ENCODE measurements around the gene SAFB2.

The SAFB2 gene

GRCh38 chr19:5554828-5555227, 67.7 kb downstream of the SAFB2 start:
- in situ Hi-C loops (cut with HindIII; ENCODE audit: low sequenced_read_pairs) = no loop called here

- in situ Hi-C loops (cut with HindIII; ENCODE audit: low sequenced_read_pairs) = no loop called here
Measured at GRCh38 chr19:5553892-5554291, 68.7 kb downstream of the SAFB2 start.

GRCh38 chr19:5547881-5548280, 74.7 kb downstream of the SAFB2 start:
- in situ Hi-C loops (cut with HindIII; ENCODE audit: low sequenced_read_pairs) = no loop called here

- in situ Hi-C loops (cut with HindIII; ENCODE audit: low sequenced_read_pairs) = no loop called here
Measured at GRCh38 chr19:5545984-5546383, 76.6 kb downstream of the SAFB2 start.

GRCh38 chr19:5545051-5545450, 77.5 kb downstream of the SAFB2 start:
- in situ Hi-C loops (cut with HindIII; ENCODE audit: low sequenced_read_pairs) = no loop called here

GRCh38 chr19:5542665-5543064, 79.9 kb downstream of the SAFB2 start:
- in situ Hi-C loops (cut with HindIII; ENCODE audit: low sequenced_read_pairs) = no loop called here

GRCh38 chr19:5541456-5541855, 81.1 kb downstream of the SAFB2 start:
- in situ Hi-C loops (cut with HindIII; ENCODE audit: low sequenced_read_pairs) = no loop called here

GRCh38 chr19:5540208-5540607, 82.4 kb downstream of the SAFB2 start:
- in situ Hi-C loops (cut with HindIII; ENCODE audit: low sequenced_read_pairs) = no loop called here

- in situ Hi-C loops (cut with HindIII; ENCODE audit: low sequenced_read_pairs) = no loop called here
Measured at GRCh38 chr19:5537870-5538269, 84.7 kb downstream of the SAFB2 start.

Measured in DLD1 (cell line).